Skin epidermis (tissue), 12 donors: ENCODE results near the gene PDCL2.
A peak's percentile ranks its signal among the peaks of the same experiment; 100 is the strongest.

ENCODE experiments used
- H3K27ac ChIP-seq, 21 experiments: fragments of 200-600 bp; sonication (generic) in 11 of 21; one replicate each; pipeline ENCODE4 v1.5.0; 2020; ENCODE audit warnings: mild to moderate bottlenecking in 3 of 21, inconsistent platforms in 2 of 21, moderate library complexity in 2 of 21
- H3K4me3 ChIP-seq, 7 experiments: fragments of 200-600 bp; sonication (generic) in 2 of 7; one replicate each; pipeline ENCODE4 v1.5.0; 2020; ENCODE audit warnings: inconsistent platforms in 2 of 7, mild to moderate bottlenecking in 2 of 7, moderate library complexity in 1 of 7

Gene PDCL2

GRCh38 chr4:55545641-55546505 is 46.2 kb downstream of the PDCL2 start:
- peak overlapping the region; percentile 71 to 98 (median 87) for H3K4me3 ChIP-seq
- H3K27ac ChIP-seq: peak overlapping the region; percentile 88 to 99 (median 96)

GRCh38 chr4:55545151-55545550 is 46.9 kb downstream of the PDCL2 start:
- Histone ChIP-seq H3K27ac (peak overlapping the region in 17 of 21 experiments; percentile 88 to 99 (median 97)), H3K4me3 (peak overlapping the region; percentile 71 to 98 (median 87))

DNA sequence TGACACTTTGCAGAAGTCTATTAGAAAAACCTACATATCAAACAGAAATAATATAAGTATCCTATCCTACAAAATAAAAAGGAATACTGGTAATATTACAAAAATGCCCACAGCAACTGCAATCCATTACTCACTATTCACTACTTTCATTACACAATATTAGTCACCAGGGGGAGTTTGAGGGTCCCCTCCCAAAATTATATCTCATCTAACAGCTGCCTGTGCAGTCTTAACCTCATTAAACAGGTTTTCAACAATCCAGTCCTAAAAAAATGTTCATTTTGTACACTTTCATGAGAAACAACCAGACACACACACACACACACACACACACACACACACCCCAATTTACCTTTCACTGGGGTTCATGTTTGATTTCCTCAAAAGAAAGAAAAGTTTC is 48.2 kb downstream of the PDCL2 start:
- Histone ChIP-seq H3K4me3 (no peak overlapping the region), H3K27ac (no peak overlapping the region)

DNA sequence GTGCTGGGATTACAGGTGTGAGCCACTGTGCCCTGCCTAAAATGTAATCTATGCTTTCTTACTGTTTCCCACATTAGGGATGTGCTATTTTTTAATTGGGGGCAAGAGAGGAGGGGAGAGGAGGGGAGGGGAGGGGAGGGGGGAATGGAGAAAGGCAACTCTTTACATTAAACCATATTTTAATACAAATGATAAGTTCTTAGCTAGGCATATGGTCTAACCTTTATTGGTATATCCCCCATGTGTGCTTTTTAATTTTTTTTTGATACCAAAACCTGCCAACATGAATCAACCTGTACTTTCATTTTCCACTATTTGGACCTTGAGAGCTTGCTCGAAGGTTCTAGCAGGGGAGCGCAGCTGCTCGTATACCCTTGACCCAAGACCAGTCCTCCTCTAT is 51.8 kb downstream of the PDCL2 start:
- Histone ChIP-seq H3K4me3 (no peak overlapping the region), H3K27ac (no peak overlapping the region)

- Histone ChIP-seq H3K4me3 (no peak overlapping the region), H3K27ac (no peak overlapping the region)
These were observed 52.4 kb downstream of the PDCL2 start for GRCh38 chr4:55539658-55540057.

DNA sequence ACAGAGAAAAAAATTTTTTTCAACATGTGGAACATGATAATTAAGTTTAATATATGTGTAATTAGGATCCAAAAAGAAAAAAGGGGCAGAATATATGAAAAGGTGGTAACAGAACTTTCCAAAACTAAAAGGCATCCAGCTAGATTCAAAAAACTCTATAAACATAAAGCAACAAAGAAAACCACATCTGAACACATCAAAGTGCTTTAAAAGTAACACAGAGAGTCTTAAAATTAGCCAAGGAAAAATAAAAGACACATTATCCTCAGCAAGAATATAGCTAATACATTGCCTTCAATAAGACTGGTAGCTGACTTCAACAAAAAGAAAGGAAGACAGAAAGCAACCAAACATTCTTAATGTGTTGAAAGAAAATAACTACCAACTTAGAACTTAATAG is 53.5 kb downstream of the PDCL2 start:
- Histone ChIP-seq H3K27ac (no peak overlapping the region), H3K4me3 (no peak overlapping the region)

- H3K27ac ChIP-seq: no peak overlapping the region
- no peak overlapping the region for H3K4me3 ChIP-seq
These were observed 57.7 kb downstream of the PDCL2 start for GRCh38 chr4:55534306-55534705.

DNA sequence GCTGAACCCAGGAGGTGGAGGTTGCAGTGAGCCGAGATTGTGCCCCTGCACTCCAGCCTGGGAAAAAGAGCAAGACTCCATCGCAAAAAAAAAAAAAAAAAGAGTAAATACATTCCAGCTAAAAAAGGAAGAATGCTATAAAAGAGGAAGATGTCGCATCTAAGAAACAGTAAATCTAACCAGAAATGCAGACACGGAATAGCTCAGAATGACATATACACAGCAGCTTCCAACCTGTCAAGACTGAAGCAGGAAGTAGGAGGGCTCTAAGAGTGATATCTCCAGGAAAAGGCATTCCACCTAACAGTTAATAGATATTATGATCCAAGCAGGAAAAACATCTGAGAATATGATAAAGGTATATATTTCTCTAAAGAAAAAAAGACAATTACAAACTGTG is 61.4 kb downstream of the PDCL2 start:
- H3K4me3 ChIP-seq: no peak overlapping the region
- no peak overlapping the region for H3K27ac ChIP-seq

DNA sequence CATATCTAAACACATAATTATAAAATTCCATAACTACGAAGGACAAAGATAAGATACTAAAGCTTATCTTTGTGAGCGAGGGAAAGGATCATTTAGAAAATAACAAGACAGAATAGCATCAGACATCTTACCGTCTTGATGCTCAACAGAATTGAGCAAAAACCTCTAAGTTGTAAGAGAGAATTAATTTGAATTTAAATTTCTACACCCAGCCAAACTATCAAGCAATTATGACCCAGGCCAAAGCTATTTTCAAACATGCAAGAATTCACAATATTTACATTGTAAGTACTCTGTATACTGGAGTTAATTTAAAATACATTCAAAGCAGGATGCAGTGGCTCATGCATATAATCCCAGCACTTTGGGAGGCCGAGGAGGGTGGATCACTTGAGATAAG is 61.9 kb downstream of the PDCL2 start:
- Histone ChIP-seq H3K27ac (no peak overlapping the region), H3K4me3 (no peak overlapping the region)

GRCh38 chr4:55528491-55528890 is 63.6 kb downstream of the PDCL2 start:
- no peak overlapping the region for H3K27ac ChIP-seq
- H3K4me3 ChIP-seq: no peak overlapping the region

GRCh38 chr4:55524844-55525571 is 67.0 kb downstream of the PDCL2 start:
- Histone ChIP-seq H3K4me3 (no peak overlapping the region), H3K27ac (peak overlapping the region in 1 of 21 experiments; percentile 43)

- H3K4me3 ChIP-seq: no peak overlapping the region
- H3K27ac ChIP-seq: no peak overlapping the region
These were observed 73.6 kb downstream of the PDCL2 start for GRCh38 chr4:55518442-55518841.

DNA sequence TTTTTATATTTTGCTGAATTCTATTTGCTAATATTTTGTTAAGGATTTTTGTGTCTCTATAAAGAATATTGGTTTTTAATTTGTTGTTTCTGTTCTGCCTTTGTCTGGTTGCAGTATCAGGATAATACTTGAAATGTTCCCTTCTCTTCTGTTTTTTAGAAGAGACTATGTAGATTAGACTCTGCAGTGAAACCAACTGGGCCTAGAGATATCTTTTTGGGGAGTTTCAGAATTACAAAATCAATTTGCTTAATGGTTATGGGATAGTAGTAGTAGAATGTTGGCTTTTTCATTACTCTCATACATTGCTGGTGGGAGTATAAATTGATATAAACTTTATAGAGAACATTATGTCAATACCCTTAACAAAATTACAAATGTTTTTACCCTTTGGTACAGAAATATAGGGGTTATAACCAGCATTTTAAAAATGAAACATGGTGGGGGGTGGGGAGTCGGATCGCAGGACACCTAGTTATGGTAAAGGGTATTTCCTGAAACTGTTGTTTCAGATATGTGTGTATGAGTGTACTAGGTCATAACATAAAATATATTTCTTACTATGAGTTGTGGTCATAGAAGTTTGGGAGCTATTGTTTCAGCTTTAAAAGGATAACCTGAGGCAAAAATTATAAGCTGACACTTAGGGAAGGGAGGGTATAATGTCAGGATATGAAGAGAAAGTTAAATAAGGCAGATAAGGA is 74.4 kb downstream of the PDCL2 start:
- no peak overlapping the region for H3K27ac ChIP-seq
- H3K4me3 ChIP-seq: no peak overlapping the region

GRCh38 chr4:55512922-55513571 is 79.0 kb downstream of the PDCL2 start:
- Histone ChIP-seq H3K27ac (no peak overlapping the region), H3K4me3 (no peak overlapping the region)

GRCh38 chr4:55512077-55512476 is 80.0 kb downstream of the PDCL2 start:
- Histone ChIP-seq H3K27ac (no peak overlapping the region), H3K4me3 (no peak overlapping the region)

- no peak overlapping the region for H3K4me3 ChIP-seq
- no peak overlapping the region for H3K27ac ChIP-seq
These were observed 81.4 kb downstream of the PDCL2 start for GRCh38 chr4:55510685-55511084.

- H3K27ac ChIP-seq: no peak overlapping the region
- H3K4me3 ChIP-seq: no peak overlapping the region
These were observed 82.8 kb downstream of the PDCL2 start for GRCh38 chr4:55509266-55509665.

GRCh38 chr4:55507612-55508011 is 84.4 kb downstream of the PDCL2 start:
- Histone ChIP-seq H3K27ac (no peak overlapping the region), H3K4me3 (no peak overlapping the region)
